PC-9 (cell line): Measurements from ENCODE around the gene PRLH. TPM values are rescaled to one million over a fixed set of nuclear protein-coding genes. Genes with fewer than 3 reads are reported as not detected.

Source experiments
- BruUV-seq: library from RNA; stranded (reverse); fragments of 400-500 nt; replicated peaks from 2 replicates; lab custom pipeline; 2021; lab: Mats Ljungman, UMichigan
- CTCF ChIA-PET: fragments of 300-600 bp; sonication (Branson Sonifier 250); formaldehyde crosslinking; loops from one replicate; lab custom pipeline; 2022; ENCODE audit warnings: antibody characterized with exemption; lab: Charles Lee
- POLR2A ChIA-PET: fragments of 300-600 bp; sonication (Branson Sonifier 250); formaldehyde crosslinking; loops from one replicate; lab custom pipeline; 2022; ENCODE audit warnings: antibody characterized with exemption; ENCODE audit not compliant: unreplicated experiment; lab: Charles Lee
- DNase-seq, 2 experiments: peaks; one replicate each; pipeline versions ENCODE4 v3.0.0 to v3.0.0-alpha.2; 2015 to 2022; ENCODE audit warnings: mixed read lengths in 1 of 2
- H2AFZ ChIP-seq: fragments of 200-600 bp; sonication (generic); 2 replicates; pipeline ENCODE4 v1.8.1; 2017; ENCODE audit warnings: antibody characterized with exemption
- H3F3A ChIP-seq: fragments of 200-600 bp; sonication (generic); 2 replicates; pipeline ENCODE4 v1.8.1; 2017; ENCODE audit warnings: antibody characterized with exemption, mild to moderate bottlenecking, low read depth; ENCODE audit not compliant: insufficient read depth
- H3K27ac ChIP-seq: fragments of 200-600 bp; sonication (generic); 2 replicates; pipeline ENCODE4 v1.6.1; 2016; ENCODE audit warnings: mixed run types
- H3K27me3 ChIP-seq: fragments of 200-600 bp; sonication (generic); 2 replicates; pipeline ENCODE4 v1.6.1; 2016; ENCODE audit warnings: low read depth, mixed run types; ENCODE audit not compliant: insufficient read depth
- H3K36me3 ChIP-seq: fragments of 200-600 bp; sonication (generic); 2 replicates; pipeline ENCODE4 v1.6.1; 2016; ENCODE audit warnings: low read depth, mixed run types
- H3K4me1 ChIP-seq: fragments of 200-600 bp; sonication (generic); replicated peaks from 2 replicates; pipeline ENCODE4 v1.6.1; 2016; ENCODE audit warnings: mixed run types; ENCODE audit not compliant: insufficient read depth
- H3K4me2 ChIP-seq: fragments of 200-600 bp; sonication (generic); 2 replicates; pipeline ENCODE4 v1.6.1; 2017; ENCODE audit warnings: mixed run types
- H3K4me3 ChIP-seq: fragments of 200-600 bp; sonication (generic); 2 replicates; pipeline ENCODE4 v1.6.1; 2016; ENCODE audit warnings: mixed run types
- H3K79me2 ChIP-seq: fragments of 200-600 bp; sonication (generic); 2 replicates; pipeline ENCODE4 v1.6.1; 2017; ENCODE audit warnings: low read depth, mixed run types
- H3K9me2 ChIP-seq: fragments of 200-600 bp; sonication (generic); 2 replicates; pipeline ENCODE4 v1.8.1; 2017; ENCODE audit warnings: mild to moderate bottlenecking; ENCODE audit not compliant: insufficient read depth
- H3K9me3 ChIP-seq: fragments of 200-600 bp; sonication (generic); 2 replicates; pipeline ENCODE4 v1.8.1; 2016; ENCODE audit warnings: low read depth; ENCODE audit not compliant: insufficient read depth
- H4K20me1 ChIP-seq: fragments of 200-600 bp; sonication (generic); 2 replicates; pipeline ENCODE4 v1.8.1; 2017; ENCODE audit not compliant: insufficient read depth
- EZH2 ChIP-seq: fragments of 200-600 bp; sonication (generic); IDR thresholded peaks from 2 replicates; pipeline ENCODE4 v1.8.0; 2017; ENCODE audit warnings: antibody characterized with exemption, low read depth
- intact Hi-C: fragments of 100-400 bp; cut with micrococcal nuclease; formaldehyde crosslinking; loops from one replicate; pipeline ENCODE4 v1.10.0; 2022; ENCODE audit not compliant: unreplicated experiment
- total RNA-seq: library from RNA; stranded (reverse); gene quantifications from 2 replicates; pipeline ENCODE4 v1.2.3, GENCODE V29; 2021
- TF ChIP-seq, protein P1 (sequence below): fragments of 200-600 bp; sonication (generic); conservative IDR thresholded peaks from 2 replicates; pipeline ENCODE4 v1.6.1; 2017; ENCODE audit warnings: mixed run types, antibody characterized with exemption, mild to moderate bottlenecking, moderate library complexity

Gene PRLH
- total RNA-seq, 1 experiment from 2014 or later = not detected

- Histone ChIP-seq H3K9me2 (no peaks in the 10 kb centered on the region), H3K4me2 (no peak overlapping the region), H3K4me1 (no peaks in the 10 kb centered on the region), H3K27ac (no peak overlapping the region), H3K27me3 (no peaks in the 10 kb centered on the region), H3K79me2 (no peaks in the 10 kb centered on the region), H2AFZ (no peak overlapping the region), H3K36me3 (no peaks in the 10 kb centered on the region), H4K20me1 (peaks cover 3% of the 10 kb centered on the region; the same call in 1 of the 2 replicates), H3K4me3 (no peak overlapping the region), H3F3A (no peaks in the 10 kb centered on the region), H3K9me3 (no peaks in the 10 kb centered on the region)
- TF ChIP-seq EZH2 = no peak
- TF ChIP-seq, protein P1, sequence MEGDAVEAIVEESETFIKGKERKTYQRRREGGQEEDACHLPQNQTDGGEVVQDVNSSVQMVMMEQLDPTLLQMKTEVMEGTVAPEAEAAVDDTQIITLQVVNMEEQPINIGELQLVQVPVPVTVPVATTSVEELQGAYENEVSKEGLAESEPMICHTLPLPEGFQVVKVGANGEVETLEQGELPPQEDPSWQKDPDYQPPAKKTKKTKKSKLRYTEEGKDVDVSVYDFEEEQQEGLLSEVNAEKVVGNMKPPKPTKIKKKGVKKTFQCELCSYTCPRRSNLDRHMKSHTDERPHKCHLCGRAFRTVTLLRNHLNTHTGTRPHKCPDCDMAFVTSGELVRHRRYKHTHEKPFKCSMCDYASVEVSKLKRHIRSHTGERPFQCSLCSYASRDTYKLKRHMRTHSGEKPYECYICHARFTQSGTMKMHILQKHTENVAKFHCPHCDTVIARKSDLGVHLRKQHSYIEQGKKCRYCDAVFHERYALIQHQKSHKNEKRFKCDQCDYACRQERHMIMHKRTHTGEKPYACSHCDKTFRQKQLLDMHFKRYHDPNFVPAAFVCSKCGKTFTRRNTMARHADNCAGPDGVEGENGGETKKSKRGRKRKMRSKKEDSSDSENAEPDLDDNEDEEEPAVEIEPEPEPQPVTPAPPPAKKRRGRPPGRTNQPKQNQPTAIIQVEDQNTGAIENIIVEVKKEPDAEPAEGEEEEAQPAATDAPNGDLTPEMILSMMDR = no peak
- CTCF ChIA-PET = no interaction called here
- no TSS peak for BruUV-seq
- DNase-seq = no peak
- intact Hi-C loops = no loop called here
- POLR2A ChIA-PET = no interaction called here
Measured at GRCh38 chr2:237577956-237578870, 11.8 kb downstream of the PRLH start.

DNA sequence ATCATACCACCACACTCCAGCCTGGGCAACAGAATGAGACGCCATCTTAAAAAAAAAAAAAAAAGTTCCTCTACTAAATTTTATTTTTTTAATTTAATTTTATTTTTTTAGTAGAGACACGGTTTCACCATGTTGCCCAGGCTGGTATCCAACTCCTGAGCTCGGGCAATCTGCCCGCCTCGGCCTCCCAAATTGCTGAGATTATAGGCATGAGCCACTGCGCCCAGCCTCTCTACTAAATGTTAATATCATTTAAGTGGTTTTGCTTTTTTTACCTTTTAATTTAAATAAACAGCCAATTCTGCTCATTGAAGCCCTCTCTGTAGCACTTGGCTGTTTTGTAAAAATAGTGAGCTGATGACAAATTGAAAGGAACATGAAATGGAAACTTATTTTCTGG, 15.0 kb downstream of the PRLH start:
- intact Hi-C loops = no loop called here
- DNase-seq = no peak
- no peak overlapping the region for H2AFZ ChIP-seq
- no TSS peak for BruUV-seq
- H3K9me2 ChIP-seq = no peaks in the 10 kb centered on the region
- no peak overlapping the region for H3K4me2 ChIP-seq
- no peaks in the 10 kb centered on the region; the same call in 1 of the 2 replicates for H3K79me2 ChIP-seq
- H3K4me1 ChIP-seq = no peaks in the 10 kb centered on the region
- H3F3A ChIP-seq = no peaks in the 10 kb centered on the region
- no peaks in the 10 kb centered on the region for H3K9me3 ChIP-seq
- ChIA-PET POLR2A (interaction anchor here (0.7 kb wide), 2 partner anchors 112 to 689 kb away, joined by 17 to 18 read pairs; no protein-coding TSS in a partner anchor), CTCF (interaction anchor here (0.8 kb wide), 2 partner anchors 84 to 164 kb away, joined by 3 read pairs; no protein-coding TSS in a partner anchor)
- no peaks in the 10 kb centered on the region for H3K27me3 ChIP-seq
- H3K27ac ChIP-seq = no peak overlapping the region
- no peak overlapping the region for H3K4me3 ChIP-seq
- TF ChIP-seq, protein P1 = no peak
- no peak for TF ChIP-seq EZH2
- no peaks in the 10 kb centered on the region for H3K36me3 ChIP-seq
- H4K20me1 ChIP-seq = peaks cover 3% of the 10 kb centered on the region; the same call in 1 of the 2 replicates

GRCh38 chr2:237581751-237582746, 15.7 kb downstream of the PRLH start:
- intact Hi-C loops = no loop called here

More at GRCh38 chr2:237581751-237582746, 15.7 kb downstream of the PRLH start:
- POLR2A ChIA-PET = interaction anchor here (0.7 kb wide), 1 partner anchor 689 kb away, joined by 17 read pairs; no protein-coding TSS in a partner anchor
- H3K36me3 ChIP-seq = no peaks in the 10 kb centered on the region
- H3K79me2 ChIP-seq = peaks cover 5% of the 10 kb centered on the region
- TF ChIP-seq EZH2 = no peak
- TF ChIP-seq, protein P1 = no peak
- CTCF ChIA-PET = interaction anchor here (0.8 kb wide), 2 partner anchors 84 to 163 kb away, joined by 3 read pairs; no protein-coding TSS in a partner anchor
- H3K9me3 ChIP-seq = no peaks in the 10 kb centered on the region
- H3K27me3 ChIP-seq = no peaks in the 10 kb centered on the region
- DNase-seq = no peak
- H3K27ac ChIP-seq = no peak overlapping the region
- no TSS peak for BruUV-seq
- no peaks in the 10 kb centered on the region for H3K9me2 ChIP-seq
- no peaks in the 10 kb centered on the region for H3K4me1 ChIP-seq
- peaks cover 3% of the 10 kb centered on the region; the same call in 1 of the 2 replicates for H4K20me1 ChIP-seq
- no peak overlapping the region for H3K4me2 ChIP-seq
- no peak overlapping the region for H2AFZ ChIP-seq
- no peaks in the 10 kb centered on the region for H3F3A ChIP-seq
- no peak overlapping the region for H3K4me3 ChIP-seq
